H1 (cell line): ENCODE data around the gene ALPL. TPM values are rescaled to one million over a fixed set of nuclear protein-coding genes. Genes with fewer than 3 reads are reported as not detected.

ENCODE experiments used
- ATF3 ChIP-seq: IDR thresholded peaks from 2 replicates; pipeline ENCODE4 v1.6.1; 2011; ENCODE audit warnings: low read depth, mild to moderate bottlenecking, low read length; ENCODE audit not compliant: insufficient read depth
- BACH1 ChIP-seq: IDR thresholded peaks from 2 replicates; pipeline ENCODE4 v1.6.1; 2012; ENCODE audit warnings: low read length, improper control_type of control experiment
- CBX8 ChIP-seq: fragments of 300-800, 300-1000 bp; sonication (generic); IDR thresholded peaks from 2 replicates; pipeline ENCODE4 v1.7.1; 2016; ENCODE audit warnings: low read depth, low read length, borderline replicate concordance
- CHD7 ChIP-seq: fragments of 300-600 bp; sonication (generic); IDR thresholded peaks from 2 replicates; pipeline ENCODE4 v1.7.1; 2012; ENCODE audit warnings: low read length, moderate library complexity, mild to moderate bottlenecking, inconsistent platforms; ENCODE audit not compliant: insufficient replicate concordance
- EGR1 ChIP-seq: IDR thresholded peaks from 2 replicates; pipeline ENCODE4 v1.6.1; 2011; ENCODE audit warnings: low read depth, low read length, borderline replicate concordance
- POU5F1 ChIP-seq: IDR thresholded peaks from 2 replicates; pipeline ENCODE4 v1.6.1; 2011; ENCODE audit warnings: low read depth, mild to moderate bottlenecking, low read length, moderate library complexity
- RFX5 ChIP-seq: IDR thresholded peaks from 2 replicates; pipeline ENCODE4 v1.6.1; 2011; ENCODE audit warnings: low read depth, low read length, improper control_type of control experiment, borderline replicate concordance
- RXRA ChIP-seq: IDR thresholded peaks from 2 replicates; pipeline ENCODE4 v1.6.1; 2011; ENCODE audit warnings: low read depth, mild to moderate bottlenecking, low read length, moderate library complexity; ENCODE audit not compliant: insufficient read depth
- USF2 ChIP-seq: IDR thresholded peaks from 2 replicates; pipeline ENCODE4 v1.6.1; 2011; ENCODE audit warnings: low read length, improper control_type of control experiment
- polyA plus RNA-seq, 7 experiments: library from polyadenylated mRNA; depleted of rRNA in 3 of 7; stranded (reverse) in 5 of 7; unstranded in 2 of 7; fragments of >200 nt in 5 of 7; fragments of 200-250 nt in 2 of 7; gene quantifications; 1 replicate in 5 of 7; 2 replicates in 1 of 7; 4 replicates in 1 of 7; pipeline versions ENCODE4 v1.2.1 to v1.2.3, GENCODE V29; 2011 to 2013; ENCODE audit warnings: missing spikeins in 2 of 7, mixed read lengths in 2 of 7
- total RNA-seq: library from RNA; stranded (reverse); fragmentation: NEBNext Ultra II Directional; extraction: Animal tissue kit (Norgen Biotek cat#: 25700); gene quantifications from 2 replicates; pipeline ENCODE4 v1.2.1, GENCODE V29; 2021

The ALPL gene
- total and polyA plus RNA-seq, 2 of the 8 experiments (the other 6 are each of a cell fraction or from before 2014, with no cell fraction given): 175 to 362 TPM

- TF ChIP-seq CHD7 (no peak), BACH1 (no peak), RFX5 (no peak), POU5F1 (no peak), ATF3 (no peak), USF2 (no peak), EGR1 (no peak), CBX8 (no peak), RXRA (no peak)
These were observed 110.2 kb downstream of the ALPL start (continued) for GRCh38 chr1:21619375-21619947.
